Karpas-422 (cell line): ENCODE results near the gene CFAP221. TPM values are rescaled to one million over a fixed set of nuclear protein-coding genes. Genes with fewer than 3 reads are reported as not detected.

Experiments used
- DNase-seq: peaks from one replicate; pipeline ENCODE4 v3.0.0-alpha.2; 2015
- H2AFZ ChIP-seq: fragments of 200-600 bp; sonication (generic); 2 replicates; pipeline ENCODE4 v1.6.1; 2014; ENCODE audit warnings: antibody characterized with exemption, low read length, mixed read lengths
- H3K27ac ChIP-seq: fragments of 200-600 bp; sonication (generic); 2 replicates; pipeline ENCODE4 v1.5.1; 2014; ENCODE audit warnings: mild to moderate bottlenecking, low read length, moderate library complexity
- H3K27me3 ChIP-seq: fragments of 200-600 bp; sonication (generic); 2 replicates; pipeline ENCODE4 v1.6.1; 2014; ENCODE audit warnings: low read length, mixed read lengths
- H3K36me3 ChIP-seq: fragments of 200-600 bp; sonication (generic); 2 replicates; pipeline ENCODE4 v1.6.1; 2014; ENCODE audit warnings: low read length, mixed read lengths; ENCODE audit not compliant: insufficient read depth
- H3K4me1 ChIP-seq: fragments of 200-600 bp; sonication (generic); 2 replicates; pipeline ENCODE4 v1.6.1; 2014; ENCODE audit warnings: mild to moderate bottlenecking, low read length, mixed read lengths
- H3K4me2 ChIP-seq: fragments of 200-600 bp; sonication (generic); 2 replicates; pipeline ENCODE4 v1.6.1; 2014; ENCODE audit warnings: low read length, low read depth, mild to moderate bottlenecking; ENCODE audit not compliant: poor library complexity, severe bottlenecking
- H3K4me3 ChIP-seq: fragments of 200-600 bp; sonication (generic); 2 replicates; pipeline ENCODE4 v1.5.1; 2014; ENCODE audit warnings: mild to moderate bottlenecking, antibody characterized with exemption, low read length, mixed read lengths
- H3K79me2 ChIP-seq: fragments of 200-600 bp; sonication (generic); 2 replicates; pipeline ENCODE4 v1.6.1; 2014; ENCODE audit warnings: mild to moderate bottlenecking, low read length, mixed read lengths
- H3K9ac ChIP-seq: fragments of 200-600 bp; sonication (generic); 2 replicates; pipeline ENCODE4 v1.6.0; 2014; ENCODE audit warnings: low read length
- H3K9me2 ChIP-seq: fragments of 200-600 bp; sonication (generic), shearing (Covaris generic); replicated peaks from 2 replicates; pipeline ENCODE4 v1.6.0; 2014; ENCODE audit warnings: mild to moderate bottlenecking, low read length, moderate library complexity; ENCODE audit not compliant: insufficient read depth
- H3K9me3 ChIP-seq: fragments of 300-700, 200-600 bp; sonication (generic); 2 replicates; pipeline ENCODE4 v1.6.1; 2014; ENCODE audit warnings: low read length, mixed read lengths
- H4K20me1 ChIP-seq: fragments of 200-600 bp; sonication (generic); 2 replicates; pipeline ENCODE4 v1.6.1; 2014; ENCODE audit warnings: mild to moderate bottlenecking, antibody characterized with exemption, low read length, low read depth; ENCODE audit not compliant: insufficient read depth
- total RNA-seq: library from RNA; depleted of rRNA; stranded (reverse); fragments of >200 nt; shearing (Covaris generic); gene quantifications from 2 replicates; pipeline ENCODE4 v1.2.3, GENCODE V29; 2014; ENCODE audit warnings: low replicate concordance

Gene CFAP221
- total RNA-seq, 1 experiment from 2014 or later = not detected

DNA sequence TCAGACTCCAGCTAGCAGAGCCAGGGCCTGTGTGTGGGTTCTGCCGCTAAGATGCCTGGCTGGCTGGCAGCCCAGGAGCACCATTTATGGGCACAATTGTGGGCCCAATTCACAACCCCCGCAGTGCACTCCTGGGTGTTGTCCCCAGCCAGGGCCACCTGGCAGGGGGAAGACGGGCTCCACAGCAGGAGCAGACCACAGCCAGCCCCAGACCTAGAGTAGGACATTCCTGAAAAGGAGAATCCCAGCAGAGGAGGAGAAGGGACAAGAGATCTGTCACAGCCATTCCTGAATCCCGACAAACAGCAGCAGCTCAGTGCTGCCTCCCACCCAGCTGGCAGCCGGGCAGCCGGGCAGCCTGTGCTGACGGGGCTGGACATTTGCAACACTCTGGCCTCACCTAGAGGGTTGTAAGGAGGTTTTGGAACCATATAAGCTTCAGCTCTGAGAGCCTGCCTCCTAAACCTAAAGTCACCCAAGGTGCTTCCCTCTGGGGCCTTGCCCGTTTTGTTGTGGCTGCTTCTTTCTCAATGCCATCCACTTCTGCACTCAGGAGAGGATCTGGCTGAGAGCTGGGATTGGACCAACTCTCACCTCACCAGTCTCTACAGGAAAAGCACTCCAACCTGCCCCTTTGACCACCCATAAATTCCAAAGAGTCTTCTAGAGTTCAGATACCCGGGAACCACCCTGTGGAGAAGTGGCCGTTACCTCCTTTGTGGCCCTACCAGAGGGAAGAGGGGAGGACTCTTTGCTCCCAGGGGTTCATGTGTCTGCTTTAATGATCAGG, 130.7 kb downstream of the CFAP221 start:
- no peak for DNase-seq
- Histone ChIP-seq H3K4me2 (no peak overlapping the region), H3K79me2 (peaks cover 9% of the 10 kb centered on the region), H3K27me3 (no peaks in the 10 kb centered on the region), H3K36me3 (no peaks in the 10 kb centered on the region), H3K4me3 (no peak overlapping the region), H3K4me1 (peaks cover 7% of the 10 kb centered on the region), H2AFZ (no peak overlapping the region), H3K9me3 (no peaks in the 10 kb centered on the region), H4K20me1 (peaks cover 3% of the 10 kb centered on the region), H3K9me2 (no peaks in the 10 kb centered on the region), H3K9ac (no peak overlapping the region), H3K27ac (no peak overlapping the region)

DNA sequence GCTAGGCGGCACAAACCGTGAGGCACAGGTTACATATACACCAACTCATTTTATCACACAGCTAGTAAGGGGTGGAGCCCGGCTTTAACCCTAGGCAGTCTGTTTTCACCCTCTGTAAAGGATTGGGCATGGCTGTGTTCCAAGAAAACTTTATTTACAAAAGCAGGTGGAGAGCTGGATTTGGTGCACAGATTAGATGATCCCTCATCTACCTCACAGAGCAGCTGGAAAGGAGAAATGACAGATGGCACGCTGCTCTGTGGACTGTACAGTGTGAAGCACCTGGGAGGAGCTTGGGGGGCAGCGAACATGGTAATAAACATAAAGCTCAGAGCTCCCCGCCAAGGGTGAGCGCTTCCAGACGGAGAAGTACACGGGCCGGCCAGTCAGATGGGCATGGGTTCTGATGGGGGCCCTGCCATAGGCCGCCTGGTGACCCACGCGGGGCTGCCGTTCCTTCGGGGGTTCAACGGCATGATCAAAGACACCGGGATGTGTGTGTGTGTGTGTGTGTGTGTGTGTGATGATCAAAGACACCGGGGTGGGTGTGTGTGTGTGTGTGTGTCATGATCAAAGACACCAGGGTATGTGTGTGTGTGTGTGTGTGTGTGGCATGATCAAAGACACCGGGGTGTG, 133.9 kb downstream of the CFAP221 start:
- peaks cover 22% of the 10 kb centered on the region for H4K20me1 ChIP-seq
- H2AFZ ChIP-seq = no peak overlapping the region
- peaks cover 29% of the 10 kb centered on the region for H3K79me2 ChIP-seq
- H3K9ac ChIP-seq = no peak overlapping the region
- no peak for DNase-seq
- H3K4me1 ChIP-seq = peaks cover 12% of the 10 kb centered on the region
- no peak overlapping the region for H3K27ac ChIP-seq
- H3K9me2 ChIP-seq = no peaks in the 10 kb centered on the region
- H3K4me3 ChIP-seq = no peak overlapping the region
- H3K27me3 ChIP-seq = no peaks in the 10 kb centered on the region
- H3K36me3 ChIP-seq = peaks cover 7% of the 10 kb centered on the region
- H3K9me3 ChIP-seq = no peaks in the 10 kb centered on the region
- no peak overlapping the region for H3K4me2 ChIP-seq

DNA sequence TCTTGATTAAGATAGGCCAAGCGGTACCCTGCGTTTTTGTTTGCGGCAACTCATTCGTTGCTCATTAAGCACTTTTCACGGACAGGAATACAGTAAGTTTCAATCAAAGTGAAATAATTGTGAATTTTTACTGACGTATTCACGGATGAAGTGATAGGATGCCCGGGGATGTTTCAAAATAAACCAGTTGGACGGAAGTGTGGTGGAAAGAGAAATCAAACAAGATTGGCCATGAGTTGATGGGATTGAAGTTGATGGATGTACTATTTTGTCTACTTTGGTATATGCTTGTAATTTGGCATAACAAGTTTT, 135.2 kb downstream of the CFAP221 start:
- DNase-seq = peak; percentile 53
- peak overlapping the region; percentile 97 for H3K4me3 ChIP-seq
- 0 out of 2 replicates have a peak overlapping the region, but pooled peaks have one; percentile 44 for H2AFZ ChIP-seq
- peaks cover 12% of the 10 kb centered on the region for H3K4me1 ChIP-seq
- H3K79me2 ChIP-seq = peaks cover 29% of the 10 kb centered on the region
- peak overlapping the region; percentile 87 for H3K9ac ChIP-seq
- H3K9me2 ChIP-seq = no peaks in the 10 kb centered on the region
- H4K20me1 ChIP-seq = peaks cover 22% of the 10 kb centered on the region
- no peaks in the 10 kb centered on the region for H3K27me3 ChIP-seq
- H3K36me3 ChIP-seq = peaks cover 7% of the 10 kb centered on the region
- H3K4me2 ChIP-seq = peak overlapping the region; percentile 84
- H3K9me3 ChIP-seq = no peaks in the 10 kb centered on the region
- H3K27ac ChIP-seq = peak overlapping the region; percentile 66

DNA sequence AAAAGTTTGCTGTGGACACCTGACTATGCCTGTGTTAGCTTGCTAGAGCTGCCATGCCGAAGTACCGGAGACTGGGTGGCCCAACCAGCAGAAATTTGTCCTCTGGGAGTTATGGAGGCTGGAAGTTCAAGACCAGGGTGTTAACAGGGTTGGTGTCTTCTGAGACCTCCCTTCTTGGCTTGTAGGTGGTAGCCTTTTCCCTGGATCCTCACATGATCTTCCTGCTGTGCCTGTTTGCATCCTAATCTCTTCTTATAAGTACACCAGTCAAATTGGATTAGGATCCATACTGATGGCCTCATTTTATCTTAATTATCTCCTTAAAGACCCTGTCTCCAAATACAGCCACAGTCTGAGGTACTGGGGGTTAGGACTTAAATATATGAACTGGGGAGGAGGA, 135.6 kb downstream of the CFAP221 start:
- no peaks in the 10 kb centered on the region for H3K9me2 ChIP-seq
- peak overlapping the region; percentile 97 for H3K4me3 ChIP-seq
- H3K27me3 ChIP-seq = no peaks in the 10 kb centered on the region
- H3K9ac ChIP-seq = peak overlapping the region; percentile 87
- peaks cover 12% of the 10 kb centered on the region for H3K4me1 ChIP-seq
- H3K4me2 ChIP-seq = peak overlapping the region; percentile 84
- DNase-seq = no peak
- peak overlapping the region; percentile 66; the same call in 1 of the 2 replicates for H3K27ac ChIP-seq
- peaks cover 7% of the 10 kb centered on the region for H3K36me3 ChIP-seq
- peaks cover 22% of the 10 kb centered on the region for H4K20me1 ChIP-seq
- peaks cover 29% of the 10 kb centered on the region for H3K79me2 ChIP-seq
- H2AFZ ChIP-seq = no peak overlapping the region
- no peaks in the 10 kb centered on the region for H3K9me3 ChIP-seq

DNA sequence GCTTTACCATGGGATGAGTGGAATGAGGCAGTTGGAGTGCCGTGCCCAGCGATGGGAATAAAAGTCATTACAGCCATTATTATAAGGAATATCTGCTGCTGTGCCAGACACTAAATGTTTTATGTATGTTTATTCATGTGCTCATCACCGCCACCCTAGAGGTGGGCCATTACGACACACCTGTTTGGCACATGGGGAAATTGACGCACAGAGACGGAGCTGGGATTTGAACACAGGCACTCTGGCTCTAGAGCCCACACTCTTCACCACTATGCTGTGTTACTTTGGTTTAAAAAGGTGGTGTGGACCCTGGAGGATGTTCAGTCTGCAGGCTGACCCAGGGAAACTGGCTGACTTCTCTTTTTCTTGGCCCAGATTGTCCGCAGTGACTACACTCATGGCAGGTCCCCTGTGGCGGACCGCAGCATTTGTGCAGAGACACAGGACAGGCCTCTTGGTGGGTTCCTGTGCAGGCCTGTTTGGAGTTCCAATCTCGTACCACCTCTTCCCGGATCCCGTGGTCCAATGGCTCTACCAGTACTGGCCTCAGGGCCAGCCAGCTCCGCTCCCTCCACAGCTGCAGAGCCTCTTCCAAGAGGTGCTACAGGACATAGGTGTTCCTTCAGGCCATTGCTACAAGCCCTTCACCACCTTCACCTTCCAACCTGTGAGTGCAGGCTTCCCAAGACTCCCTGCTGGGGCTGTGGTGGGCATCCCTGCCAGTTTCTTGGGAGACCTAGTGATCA, 136.4 kb downstream of the CFAP221 start:
- peak overlapping the region; percentile 97 for H3K4me3 ChIP-seq
- H3K4me2 ChIP-seq = peak overlapping the region; percentile 84
- DNase-seq = no peak
- peaks cover 7% of the 10 kb centered on the region for H3K36me3 ChIP-seq
- H4K20me1 ChIP-seq = peaks cover 22% of the 10 kb centered on the region
- H3K27ac ChIP-seq = no peak overlapping the region
- H2AFZ ChIP-seq = no peak overlapping the region
- H3K9me2 ChIP-seq = no peaks in the 10 kb centered on the region
- no peaks in the 10 kb centered on the region for H3K27me3 ChIP-seq
- peak overlapping the region; percentile 87; the same call in 1 of the 2 replicates for H3K9ac ChIP-seq
- no peaks in the 10 kb centered on the region for H3K9me3 ChIP-seq
- peaks cover 29% of the 10 kb centered on the region for H3K79me2 ChIP-seq
- peaks cover 12% of the 10 kb centered on the region for H3K4me1 ChIP-seq

DNA sequence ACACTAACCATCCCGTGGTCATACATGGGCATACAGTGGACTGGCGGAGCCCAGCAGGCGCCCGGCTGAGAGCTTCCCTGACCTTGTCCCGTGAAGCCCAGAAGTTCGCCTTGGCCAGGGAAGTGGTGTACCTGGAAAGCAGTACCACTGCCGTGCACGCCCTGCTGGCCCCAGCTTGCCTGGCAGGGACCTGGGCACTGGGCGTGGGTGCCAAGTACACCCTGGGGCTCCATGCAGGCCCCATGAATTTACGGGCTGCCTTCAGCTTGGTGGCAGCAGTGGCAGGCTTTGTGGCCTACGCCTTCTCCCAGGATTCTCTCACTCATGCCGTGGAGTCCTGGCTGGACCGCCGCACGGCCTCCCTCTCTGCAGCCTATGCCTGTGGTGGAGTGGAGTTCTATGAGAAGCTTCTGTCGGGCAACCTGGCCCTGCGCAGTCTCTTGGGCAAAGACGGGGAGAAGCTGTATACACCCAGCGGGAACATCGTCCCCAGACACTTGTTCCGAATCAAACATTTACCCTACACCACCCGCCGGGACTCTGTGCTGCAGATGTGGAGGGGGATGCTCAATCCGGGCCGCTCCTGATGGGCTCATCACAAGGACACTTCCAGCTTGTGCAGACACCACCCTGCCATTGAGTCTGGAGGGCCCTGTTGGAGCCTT, 137.1 kb downstream of the CFAP221 start:
- peaks cover 12% of the 10 kb centered on the region for H3K4me1 ChIP-seq
- H3K9me2 ChIP-seq = no peaks in the 10 kb centered on the region
- DNase-seq = no peak
- H3K79me2 ChIP-seq = peaks cover 29% of the 10 kb centered on the region
- H4K20me1 ChIP-seq = peaks cover 22% of the 10 kb centered on the region
- no peaks in the 10 kb centered on the region for H3K27me3 ChIP-seq
- H3K4me3 ChIP-seq = no peak overlapping the region
- peaks cover 7% of the 10 kb centered on the region for H3K36me3 ChIP-seq
- H2AFZ ChIP-seq = no peak overlapping the region
- no peak overlapping the region for H3K4me2 ChIP-seq
- no peak overlapping the region for H3K9ac ChIP-seq
- H3K27ac ChIP-seq = no peak overlapping the region
- H3K9me3 ChIP-seq = no peaks in the 10 kb centered on the region

DNA sequence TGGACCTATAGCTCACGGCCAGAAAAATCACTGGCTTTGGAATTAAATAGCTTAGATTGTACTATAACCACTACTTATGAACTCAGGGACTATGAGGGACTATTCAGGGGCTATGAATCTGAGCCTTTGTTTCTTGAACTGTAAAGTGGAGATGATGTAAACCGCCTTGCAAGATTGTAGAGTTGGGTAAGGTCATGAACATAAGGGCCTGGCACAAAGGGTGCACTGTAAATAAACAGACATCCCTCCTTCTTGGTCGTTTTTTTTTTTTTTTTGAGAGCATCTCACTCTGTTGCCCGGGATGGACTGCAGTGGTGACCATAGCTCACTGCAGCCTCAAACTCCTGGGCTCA, 137.6 kb downstream of the CFAP221 start:
- H3K9ac ChIP-seq = no peak overlapping the region
- DNase-seq = no peak
- no peaks in the 10 kb centered on the region for H3K27me3 ChIP-seq
- no peak overlapping the region for H3K4me3 ChIP-seq
- H2AFZ ChIP-seq = no peak overlapping the region
- no peaks in the 10 kb centered on the region for H3K9me3 ChIP-seq
- H3K27ac ChIP-seq = no peak overlapping the region
- no peak overlapping the region for H3K4me2 ChIP-seq
- peaks cover 7% of the 10 kb centered on the region for H3K36me3 ChIP-seq
- H3K79me2 ChIP-seq = peaks cover 29% of the 10 kb centered on the region
- H4K20me1 ChIP-seq = peaks cover 22% of the 10 kb centered on the region
- H3K9me2 ChIP-seq = no peaks in the 10 kb centered on the region
- H3K4me1 ChIP-seq = peaks cover 12% of the 10 kb centered on the region

DNA sequence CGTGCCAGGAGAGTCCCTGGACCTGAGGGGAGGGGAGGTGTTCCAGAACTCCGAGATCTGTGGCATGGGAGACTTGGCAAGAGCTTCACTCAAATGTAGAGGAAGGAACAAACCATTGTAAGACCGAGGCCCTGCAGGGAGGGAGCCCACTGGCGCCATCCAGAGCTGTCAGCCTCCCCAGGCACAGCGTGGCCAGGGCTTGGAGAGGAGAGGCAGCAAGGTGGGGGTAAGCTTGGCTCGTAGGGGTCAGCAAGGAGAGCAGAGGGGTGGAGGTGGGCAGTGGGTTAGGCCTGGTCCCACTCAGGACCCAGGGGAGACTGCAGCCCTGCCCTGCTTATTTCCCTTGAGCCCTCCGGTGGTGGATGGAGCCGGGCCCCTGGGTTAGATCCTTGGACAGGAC, 138.3 kb downstream of the CFAP221 start:
- no peak for DNase-seq
- H2AFZ ChIP-seq = no peak overlapping the region
- no peak overlapping the region for H3K27ac ChIP-seq
- H3K4me1 ChIP-seq = peaks cover 12% of the 10 kb centered on the region
- H3K36me3 ChIP-seq = peaks cover 7% of the 10 kb centered on the region
- no peaks in the 10 kb centered on the region for H3K9me2 ChIP-seq
- no peak overlapping the region for H3K4me2 ChIP-seq
- H3K27me3 ChIP-seq = no peaks in the 10 kb centered on the region
- no peaks in the 10 kb centered on the region for H3K9me3 ChIP-seq
- peaks cover 29% of the 10 kb centered on the region for H3K79me2 ChIP-seq
- H3K9ac ChIP-seq = no peak overlapping the region
- peaks cover 22% of the 10 kb centered on the region for H4K20me1 ChIP-seq
- no peak overlapping the region for H3K4me3 ChIP-seq
